ENCODE results near the gene CHAF1A. TPM values are rescaled to one million over a fixed set of nuclear protein-coding genes. Genes with fewer than 3 reads are reported as not detected.
A peak's percentile ranks its signal among the peaks of the same experiment; 100 is the strongest.

The CHAF1A gene
- total RNA-seq, 8 experiments from 2014 or later, result 2.3 to 36.2 (median 3.1) TPM

GRCh38 chr19:4391701-4392483, 10.5 kb upstream of the CHAF1A start:
- in situ Hi-C loops (cut with MboI; ENCODE audit: low pct_unique_long_range_greater_than_20kb in 2 of 9, low sequenced_read_pairs in 9 of 9, unreplicated experiment in 9 of 9), result no loop called here
- H3K4me1 ChIP-seq (replicated peaks in 1 of 2), result peaks cover 65 to 67% of the 10 kb centered on the region in 2 donors
- no peak overlapping the region for H3K4me3 ChIP-seq
- ATAC-seq (replicated peaks in 6 of 8), result peak in 3 of 8 experiments; percentile 55 to 81 (median 67)
- WGBS, 10 experiments, result 78 to 100% (median 83%) methylated on average over 1 to 11 of the region's 20 CpGs; no CpG with 5 or more reads in 7 of the 10 experiments
- H3K27ac ChIP-seq, result no peak overlapping the region

- Histone ChIP-seq H3K4me3 (peak overlapping the region in 1 of 5 donors; percentile 3), H3K4me1 (replicated peaks in 1 of 2) (peaks cover 52 to 60% of the 10 kb centered on the region in 2 donors), H3K27ac (peak overlapping the region; percentile 49 to 67)
- WGBS, 10 experiments, result 0 to 80% (median 19%) methylated on average over 1 to 5 of the region's 8 CpGs; no CpG with 5 or more reads in 5 of the 10 experiments
- in situ Hi-C loops (cut with MboI; ENCODE audit: low pct_unique_long_range_greater_than_20kb in 2 of 9, low sequenced_read_pairs in 9 of 9, unreplicated experiment in 9 of 9), result no loop called here
- ATAC-seq (replicated peaks in 6 of 8), result peak in 7 of 8 experiments; percentile 7 to 75 (median 51)
Measured at GRCh38 chr19:4393947-4394590, 8.4 kb upstream of the CHAF1A start.

- peaks cover 25 to 29% of the 10 kb centered on the region in 2 donors for H3K4me1 ChIP-seq (replicated peaks in 1 of 2)
- ATAC-seq (replicated peaks in 6 of 8), result peak in 1 of 8 experiments; percentile 9
- H3K4me3 ChIP-seq, result no peak overlapping the region
- 33 to 92% (median 83%) methylated on average over 1 to 12 of the region's 15 CpGs for WGBS, 10 experiments
- in situ Hi-C loops (cut with MboI; ENCODE audit: low pct_unique_long_range_greater_than_20kb in 2 of 9, low sequenced_read_pairs in 9 of 9, unreplicated experiment in 9 of 9), result no loop called here
- peak overlapping the region in 1 of 2 donors; percentile 38 for H3K27ac ChIP-seq
Measured at GRCh38 chr19:4396949-4397783, 5.3 kb upstream of the CHAF1A start.

GRCh38 chr19:4399812-4400134, 2.7 kb upstream of the CHAF1A start:
- Histone ChIP-seq H3K4me1 (replicated peaks in 1 of 2) (peaks cover 8 to 11% of the 10 kb centered on the region in 2 donors), H3K4me3 (peak overlapping the region; percentile 55 to 97 (median 85)), H3K27ac (peak overlapping the region; percentile 70 to 87)
- peak; percentile 3 to 21 (median 11) for ATAC-seq (replicated peaks in 6 of 8)
- in situ Hi-C loops (cut with MboI; ENCODE audit: low pct_unique_long_range_greater_than_20kb in 2 of 9, low sequenced_read_pairs in 9 of 9, unreplicated experiment in 9 of 9), result no loop called here
- WGBS, 10 experiments, result 0% methylated on average over 2 to 5 of the region's 12 CpGs; no CpG with 5 or more reads in 8 of the 10 experiments

- 0% methylated on average over 1 to 12 of the region's 90 CpGs; no CpG with 5 or more reads in 5 of the 10 experiments for WGBS, 10 experiments
- peaks cover 3 to 7% of the 10 kb centered on the region in 2 donors for H3K4me1 ChIP-seq (replicated peaks in 1 of 2)
- H3K4me3 ChIP-seq, result peak within 1 kb of the TSS; percentile 55 to 97 (median 85)
- in situ Hi-C loops (cut with MboI; ENCODE audit: low pct_unique_long_range_greater_than_20kb in 2 of 9, low sequenced_read_pairs in 9 of 9, unreplicated experiment in 9 of 9), result no loop called here
- ATAC-seq (replicated peaks in 6 of 8), result peak; percentile 48 to 72 (median 68)
- H3K27ac ChIP-seq, result peak within 1 kb of the TSS; percentile 70 to 87
Measured at GRCh38 chr19:4400135-4400936, 2.1 kb upstream of the CHAF1A start, which contains the start of gene SH3GL1. SH3GL1 (minus strand) TSS chr19:4400547; CDS start chr19:4400368, 179 bp downstream.

- peak overlapping the region; percentile 30 to 39 (median 33) for H3K4me3 ChIP-seq
- H3K27ac ChIP-seq, result peak overlapping the region; percentile 13 to 42
- in situ Hi-C loops (cut with MboI; ENCODE audit: low pct_unique_long_range_greater_than_20kb in 2 of 9, low sequenced_read_pairs in 9 of 9, unreplicated experiment in 9 of 9), result no loop called here
- WGBS, 10 experiments, result 0 to 11% (median 3%) methylated on average over 1 to 8 of the region's 8 CpGs
- peaks cover 3 to 6% of the 10 kb centered on the region in 2 donors for H3K4me1 ChIP-seq (replicated peaks in 1 of 2)
- ATAC-seq (replicated peaks in 6 of 8), result no peak
Measured at GRCh38 chr19:4401769-4402170, 670 bp upstream of the CHAF1A start.

GRCh38 chr19:4403005-4403761, 743 bp downstream of the CHAF1A start:
- Histone ChIP-seq H3K27ac (peak overlapping the region in 1 of 2 donors; percentile 7), H3K4me3 (peak overlapping the region; percentile 59 to 80 (median 66)), H3K4me1 (replicated peaks in 1 of 2) (peaks cover 0 to 3% of the 10 kb centered on the region in 2 donors)
- WGBS, 10 experiments, result 0 to 51% (median 17%) methylated on average over 1 to 9 of the region's 32 CpGs; no CpG with 5 or more reads in 1 of the 10 experiments
- no peak for ATAC-seq (replicated peaks in 6 of 8)
- in situ Hi-C loops (cut with MboI; ENCODE audit: low pct_unique_long_range_greater_than_20kb in 2 of 9, low sequenced_read_pairs in 9 of 9, unreplicated experiment in 9 of 9), result no loop called here

GRCh38 chr19:4405977-4406376, 3.5 kb downstream of the CHAF1A start:
- Histone ChIP-seq H3K27ac (no peak overlapping the region), H3K4me3 (no peak overlapping the region), H3K4me1 (replicated peaks in 1 of 2) (peaks cover 0 to 3% of the 10 kb centered on the region in 2 donors)
- 60 to 100% (median 100%) methylated on average over 1 to 6 of the region's 8 CpGs; no CpG with 5 or more reads in 2 of the 10 experiments for WGBS, 10 experiments
- no peak for ATAC-seq (replicated peaks in 6 of 8)
- in situ Hi-C loops (cut with MboI; ENCODE audit: low pct_unique_long_range_greater_than_20kb in 2 of 9, low sequenced_read_pairs in 9 of 9, unreplicated experiment in 9 of 9), result no loop called here

GRCh38 chr19:4406626-4407025, 4.2 kb downstream of the CHAF1A start:
- WGBS, 10 experiments, result 79 to 100% (median 92%) methylated on average over 1 to 5 of the region's 7 CpGs; no CpG with 5 or more reads in 2 of the 10 experiments
- H3K4me3 ChIP-seq, result no peak overlapping the region
- peaks cover 0 to 2% of the 10 kb centered on the region in 2 donors for H3K4me1 ChIP-seq (replicated peaks in 1 of 2)
- in situ Hi-C loops (cut with MboI; ENCODE audit: low pct_unique_long_range_greater_than_20kb in 2 of 9, low sequenced_read_pairs in 9 of 9, unreplicated experiment in 9 of 9), result no loop called here
- H3K27ac ChIP-seq, result no peak overlapping the region
- no peak for ATAC-seq (replicated peaks in 6 of 8)

- WGBS, 10 experiments, result 20 to 96% (median 75%) methylated on average over 1 to 17 of the region's 23 CpGs; no CpG with 5 or more reads in 1 of the 10 experiments
- in situ Hi-C loops (cut with MboI; ENCODE audit: low pct_unique_long_range_greater_than_20kb in 2 of 9, low sequenced_read_pairs in 9 of 9, unreplicated experiment in 9 of 9), result no loop called here
- no peak overlapping the region for H3K4me3 ChIP-seq
- no peak for ATAC-seq (replicated peaks in 6 of 8)
- H3K27ac ChIP-seq, result no peak overlapping the region
- no peaks in the 10 kb centered on the region for H3K4me1 ChIP-seq (replicated peaks in 1 of 2)
Measured at GRCh38 chr19:4409123-4409933, 6.9 kb downstream of the CHAF1A start.

GRCh38 chr19:4413588-4413987, 11.1 kb downstream of the CHAF1A start:
- ATAC-seq (replicated peaks in 6 of 8), result no peak
- in situ Hi-C loops (cut with MboI; ENCODE audit: low pct_unique_long_range_greater_than_20kb in 2 of 9, low sequenced_read_pairs in 9 of 9, unreplicated experiment in 9 of 9), result no loop called here
- H3K4me1 ChIP-seq (replicated peaks in 1 of 2), result no peaks in the 10 kb centered on the region
- 97 to 100% (median 100%) methylated on average over 1 to 3 of the region's 3 CpGs; no CpG with 5 or more reads in 2 of the 10 experiments for WGBS, 10 experiments
- H3K27ac ChIP-seq, result no peak overlapping the region
- no peak overlapping the region for H3K4me3 ChIP-seq

Data from motor neuron (in vitro differentiated cells).